K562 (cell line): ENCODE results near the gene ANKMY2. TPM values are rescaled to one million over a fixed set of nuclear protein-coding genes. Genes with fewer than 3 reads are reported as not detected.

Source experiments
- ATF6 ChIP-seq: sonication (generic); formaldehyde crosslinking; IDR thresholded peaks from 2 replicates; pipeline ENCODE4 v1.4.0; 2020; ENCODE audit warnings: mild to moderate bottlenecking, missing genetic modification reagents
- BRF2 ChIP-seq: IDR thresholded peaks from 3 replicates; pipeline ENCODE4 v1.6.1; 2011; ENCODE audit warnings: borderline replicate concordance, mild to moderate bottlenecking; ENCODE audit not compliant: insufficient read length, insufficient read depth
- ESRRA ChIP-seq: fragments of 450-650 bp; IDR thresholded peaks from 2 replicates; pipeline ENCODE4 v1.6.1; 2014; ENCODE audit warnings: low read depth, mild to moderate bottlenecking, moderate library complexity, borderline replicate concordance
- HEY1 ChIP-seq: fragments of 250-450 bp; sonication (Bioruptor Pico); IDR thresholded peaks from 2 replicates; pipeline ENCODE4 v1.5.0; 2020; ENCODE audit warnings: mild to moderate bottlenecking, moderate library complexity, borderline replicate concordance
- HIVEP1 ChIP-seq: fragments of 250-450 bp; sonication (Bioruptor Pico); IDR thresholded peaks from 2 replicates; pipeline ENCODE4 v1.4.0; 2020; ENCODE audit warnings: mild to moderate bottlenecking
- NCOA6 ChIP-seq: fragments of 450-650 bp; IDR thresholded peaks from 2 replicates; pipeline ENCODE4 v1.6.1; 2017; ENCODE audit warnings: mild to moderate bottlenecking
- TSHZ1 ChIP-seq: fragments of 250-450 bp; sonication (Bioruptor Pico); IDR thresholded peaks from 2 replicates; pipeline ENCODE4 v1.4.0; 2020; ENCODE audit warnings: mild to moderate bottlenecking, moderate library complexity
- ZNF407 ChIP-seq: fragments of 450-650 bp; IDR thresholded peaks from 2 replicates; pipeline ENCODE4 v1.6.1; 2016; ENCODE audit warnings: low read depth
- ZNF444 ChIP-seq: fragments of 250-450 bp; sonication (Bioruptor Pico); IDR thresholded peaks from 2 replicates; pipeline ENCODE4 v1.4.0; 2020; ENCODE audit warnings: mild to moderate bottlenecking, moderate library complexity
- ZNF780A ChIP-seq: fragments of 250-450 bp; sonication (Bioruptor Pico); IDR thresholded peaks from 2 replicates; pipeline ENCODE4 v1.5.0; 2021; ENCODE audit warnings: mild to moderate bottlenecking
- polyA plus RNA-seq, 8 experiments: library from polyadenylated mRNA; depleted of rRNA in 4 of 8; stranded (reverse) in 5 of 8; unstranded in 3 of 8; fragments of >200 nt; fragmentation: Nextera tagmentation in 2 of 8; fragmentation: Illumina TruSeq in 1 of 8; extraction: Ambion mirVana in 2 of 8; extraction: Trizol in 1 of 8; gene quantifications; 2 replicates each; pipeline versions ENCODE4 v1.2.1 to v1.2.3, GENCODE V29; 2011 to 2014; ENCODE audit warnings: inconsistent platforms in 1 of 8, missing spikeins in 1 of 8
- total RNA-seq, 7 experiments: library from RNA; depleted of rRNA in 6 of 7; stranded (reverse); fragments of >200 nt in 6 of 7; fragmentation: Illumina TruSeq in 2 of 7; extraction: Trizol in 2 of 7; gene quantifications; 2 replicates each; pipeline versions ENCODE4 v1.2.1 to v1.2.3, GENCODE V29; 2011 to 2021; ENCODE audit warnings: low replicate concordance in 1 of 7

Gene ANKMY2
- total and polyA plus RNA-seq, 9 of the 15 experiments (the other 6 are each of a cell fraction or from before 2014, with no cell fraction given), result 38.9 to 71.5 (median 48.8) TPM

GRCh38 chr7:16644636-16645592 is 640 bp downstream of the ANKMY2 start (continued):
- peak; percentile 19; the same call in 1 of the 2 replicates for TF ChIP-seq ATF6 (CRISPR knock-in tag)
- no peak for TF ChIP-seq NCOA6
- no peak for TF ChIP-seq TSHZ1 (CRISPR knock-in tag)
- peak; percentile 83; the same call in 1 of the 2 replicates for TF ChIP-seq ZNF407
- no peak for TF ChIP-seq HEY1 (CRISPR knock-in tag)
- no peak for TF ChIP-seq HIVEP1 (CRISPR knock-in tag)
- TF ChIP-seq ESRRA, result 0 out of 2 replicates have a peak, but pooled peaks have one; percentile 7
- no peak for TF ChIP-seq ZNF444 (CRISPR knock-in tag)
- TF ChIP-seq ZNF780A (CRISPR knock-in tag), result no peak
- no peak for TF ChIP-seq BRF2
